ENCODE measurements around the gene MACROH2A2.
"Not testable (repeated sequence)": the region's sequence is repeated elsewhere in the genome, so short reads cannot be mapped to it uniquely, and the experiment has no call there.

Gene MACROH2A2

DNA sequence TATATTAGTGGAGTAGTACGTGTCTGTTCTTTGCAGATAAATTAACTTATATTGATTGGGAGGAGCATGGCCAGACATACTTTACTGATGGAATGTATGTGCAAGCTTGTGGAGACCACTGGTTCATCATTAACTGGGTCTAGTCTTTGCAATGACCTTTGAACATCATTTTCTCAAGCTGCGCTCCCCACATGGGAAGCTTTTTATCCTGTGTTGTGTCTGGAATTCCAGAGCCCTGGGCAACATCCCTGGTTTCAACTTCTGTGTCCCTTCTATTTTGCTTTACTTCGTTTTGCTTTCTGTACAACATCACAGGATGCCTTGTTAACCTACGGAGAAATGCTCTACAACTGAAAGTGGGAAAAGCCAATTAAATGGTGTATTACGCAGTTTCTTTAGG, 38.3 kb downstream of the MACROH2A2 start:
- H3K4me3 ChIP-seq (ENCODE audit: low read length): no peak overlapping the region
- H3K9me3 ChIP-seq (ENCODE audit: control insufficient read depth, low read depth, low read length): no peaks in the 10 kb centered on the region
- H3K36me3 ChIP-seq (ENCODE audit: control insufficient read depth, low read depth, low read length): peaks cover 11% of the 10 kb centered on the region
- H3K27ac ChIP-seq (ENCODE audit: low read length): no peak overlapping the region
- no peak overlapping the region for H3K9ac ChIP-seq (ENCODE audit: low read length)
- no peaks in the 10 kb centered on the region for H3K4me1 ChIP-seq (ENCODE audit: control insufficient read depth, low read depth, low read length)
- H3K27me3 ChIP-seq (ENCODE audit: control insufficient read depth, insufficient read depth, low read length): no peaks in the 10 kb centered on the region

DNA sequence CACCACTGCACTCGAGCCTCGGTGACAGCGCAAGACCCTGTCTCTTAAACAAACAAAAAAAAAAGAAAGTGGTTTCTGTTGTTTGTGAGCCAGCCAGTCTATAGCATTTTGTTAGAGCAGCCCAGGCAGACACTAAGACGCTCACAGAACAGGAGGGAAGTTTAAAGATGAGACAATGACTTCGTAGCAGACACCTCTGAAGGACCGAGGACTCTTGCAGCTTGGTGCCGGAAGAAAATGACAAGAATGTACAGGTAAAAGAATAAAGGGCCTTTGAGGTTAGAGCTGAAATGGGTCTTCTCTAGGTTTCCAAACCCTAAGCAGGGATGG, 39.7 kb downstream of the MACROH2A2 start:
- Histone ChIP-seq H3K4me1 (ENCODE audit: control insufficient read depth, low read depth, low read length) (no peaks in the 10 kb centered on the region), H3K27me3 (ENCODE audit: control insufficient read depth, insufficient read depth, low read length) (no peaks in the 10 kb centered on the region), H3K36me3 (ENCODE audit: control insufficient read depth, low read depth, low read length) (peaks cover 11% of the 10 kb centered on the region), H3K9me3 (ENCODE audit: control insufficient read depth, low read depth, low read length) (no peaks in the 10 kb centered on the region), H3K27ac (ENCODE audit: low read length) (no peak overlapping the region), H3K9ac (ENCODE audit: low read length) (no peak overlapping the region), H3K4me3 (ENCODE audit: low read length) (no peak overlapping the region)

DNA sequence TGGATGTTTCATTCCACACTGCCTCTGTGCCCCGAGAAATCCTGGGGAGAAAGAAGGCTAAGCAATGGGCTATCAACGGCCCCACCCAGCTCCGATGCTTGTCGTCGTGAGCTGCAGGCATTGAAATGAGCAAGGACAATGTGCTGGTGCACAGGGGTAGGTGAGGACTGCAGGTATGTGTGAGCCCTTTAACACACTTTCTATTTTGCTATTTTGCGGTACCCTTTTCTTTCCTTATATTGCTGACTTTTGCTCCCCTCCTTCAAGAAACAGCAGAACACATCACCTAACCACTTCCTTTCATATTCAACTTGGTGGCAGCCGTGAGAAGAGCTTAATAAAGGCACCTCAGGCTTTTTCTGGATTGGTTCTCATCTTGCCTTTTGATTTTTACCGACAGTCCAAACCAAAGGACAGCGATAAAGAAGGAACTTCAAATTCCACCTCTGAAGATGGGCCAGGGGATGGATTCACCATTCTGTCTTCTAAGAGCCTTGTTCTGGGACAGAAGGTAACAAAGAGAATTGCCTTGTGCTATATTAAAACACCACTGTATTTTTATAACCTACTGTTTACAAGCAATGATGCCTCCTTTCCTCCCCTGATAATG, 40.8 kb downstream of the MACROH2A2 start:
- H3K4me1 ChIP-seq (ENCODE audit: control insufficient read depth, low read depth, low read length): no peaks in the 10 kb centered on the region
- H3K9ac ChIP-seq (ENCODE audit: low read length): no peak overlapping the region
- no peak overlapping the region for H3K27ac ChIP-seq (ENCODE audit: low read length)
- H3K4me3 ChIP-seq (ENCODE audit: low read length): no peak overlapping the region
- H3K9me3 ChIP-seq (ENCODE audit: control insufficient read depth, low read depth, low read length): no peaks in the 10 kb centered on the region
- H3K36me3 ChIP-seq (ENCODE audit: control insufficient read depth, low read depth, low read length): peaks cover 11% of the 10 kb centered on the region
- no peaks in the 10 kb centered on the region for H3K27me3 ChIP-seq (ENCODE audit: control insufficient read depth, insufficient read depth, low read length)

DNA sequence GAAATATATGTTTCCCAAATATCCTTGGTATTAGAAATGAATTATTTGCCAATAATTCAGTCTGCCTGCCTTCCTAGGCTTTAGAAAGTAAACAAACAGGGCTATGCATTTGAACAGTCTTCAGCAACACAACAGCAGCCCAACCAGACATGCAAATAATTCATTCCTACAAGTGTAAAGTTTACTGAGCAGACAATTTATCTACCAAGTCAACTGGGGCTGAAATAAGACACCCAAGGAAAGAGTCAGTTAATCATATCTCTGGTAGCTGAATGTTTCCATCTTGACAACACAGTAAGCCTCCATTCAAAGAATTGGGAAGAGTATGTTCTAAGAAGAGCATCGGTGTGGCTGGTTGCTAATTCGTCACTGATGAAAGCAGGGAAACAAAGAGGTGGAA, 41.6 kb downstream of the MACROH2A2 start:
- Histone ChIP-seq H3K4me1 (ENCODE audit: control insufficient read depth, low read depth, low read length) (no peaks in the 10 kb centered on the region), H3K36me3 (ENCODE audit: control insufficient read depth, low read depth, low read length) (peaks cover 11% of the 10 kb centered on the region)

DNA sequence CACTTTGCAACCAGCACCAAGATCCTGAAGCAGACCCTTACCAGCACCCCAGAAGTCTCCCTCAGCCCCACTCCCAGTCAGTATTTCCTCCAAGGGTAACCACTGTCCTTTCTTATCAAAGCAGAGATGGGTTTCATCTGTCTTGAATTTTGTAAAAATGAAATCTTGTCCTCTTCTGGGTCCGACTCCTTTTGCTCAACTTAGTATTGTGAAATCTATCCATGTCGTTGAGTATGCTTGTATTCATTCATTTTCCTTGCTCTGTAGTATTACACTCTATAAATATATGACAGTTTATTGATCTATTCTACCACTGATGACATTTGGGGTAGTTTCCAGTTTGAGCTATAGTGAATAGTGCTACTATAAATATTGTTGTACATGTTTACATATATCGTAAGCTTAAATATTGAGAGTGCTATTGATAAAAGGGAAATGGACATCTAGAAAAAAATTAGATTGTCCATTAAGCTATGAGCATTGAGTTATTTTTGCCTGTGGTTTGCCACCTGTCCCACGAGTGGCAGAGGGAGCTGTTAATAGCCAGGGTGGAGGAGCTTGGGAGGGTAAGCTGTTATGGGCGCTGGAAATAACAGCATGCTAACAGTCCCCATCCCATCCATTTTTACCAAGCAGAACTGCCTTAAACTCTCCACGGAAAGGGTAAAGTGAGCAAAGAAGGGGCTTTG, 43.5 kb downstream of the MACROH2A2 start:
- H3K9me3 ChIP-seq (ENCODE audit: control insufficient read depth, low read depth, low read length): no peaks in the 10 kb centered on the region
- no peak overlapping the region for H3K9ac ChIP-seq (ENCODE audit: low read length)
- peaks cover 19% of the 10 kb centered on the region for H3K36me3 ChIP-seq (ENCODE audit: control insufficient read depth, low read depth, low read length)
- H3K27ac ChIP-seq (ENCODE audit: low read length): no peak overlapping the region
- H3K4me3 ChIP-seq (ENCODE audit: low read length): no peak overlapping the region
- no peaks in the 10 kb centered on the region for H3K4me1 ChIP-seq (ENCODE audit: control insufficient read depth, low read depth, low read length)
- H3K27me3 ChIP-seq (ENCODE audit: control insufficient read depth, insufficient read depth, low read length): no peaks in the 10 kb centered on the region

More for the DNA sequence above, 41.6 kb downstream of the MACROH2A2 start:
- no peaks in the 10 kb centered on the region for H3K9me3 ChIP-seq (ENCODE audit: control insufficient read depth, low read depth, low read length)
- H3K27me3 ChIP-seq (ENCODE audit: control insufficient read depth, insufficient read depth, low read length): no peaks in the 10 kb centered on the region
- no peak overlapping the region for H3K9ac ChIP-seq (ENCODE audit: low read length)
- no peak overlapping the region for H3K27ac ChIP-seq (ENCODE audit: low read length)
- no peak overlapping the region for H3K4me3 ChIP-seq (ENCODE audit: low read length)

DNA sequence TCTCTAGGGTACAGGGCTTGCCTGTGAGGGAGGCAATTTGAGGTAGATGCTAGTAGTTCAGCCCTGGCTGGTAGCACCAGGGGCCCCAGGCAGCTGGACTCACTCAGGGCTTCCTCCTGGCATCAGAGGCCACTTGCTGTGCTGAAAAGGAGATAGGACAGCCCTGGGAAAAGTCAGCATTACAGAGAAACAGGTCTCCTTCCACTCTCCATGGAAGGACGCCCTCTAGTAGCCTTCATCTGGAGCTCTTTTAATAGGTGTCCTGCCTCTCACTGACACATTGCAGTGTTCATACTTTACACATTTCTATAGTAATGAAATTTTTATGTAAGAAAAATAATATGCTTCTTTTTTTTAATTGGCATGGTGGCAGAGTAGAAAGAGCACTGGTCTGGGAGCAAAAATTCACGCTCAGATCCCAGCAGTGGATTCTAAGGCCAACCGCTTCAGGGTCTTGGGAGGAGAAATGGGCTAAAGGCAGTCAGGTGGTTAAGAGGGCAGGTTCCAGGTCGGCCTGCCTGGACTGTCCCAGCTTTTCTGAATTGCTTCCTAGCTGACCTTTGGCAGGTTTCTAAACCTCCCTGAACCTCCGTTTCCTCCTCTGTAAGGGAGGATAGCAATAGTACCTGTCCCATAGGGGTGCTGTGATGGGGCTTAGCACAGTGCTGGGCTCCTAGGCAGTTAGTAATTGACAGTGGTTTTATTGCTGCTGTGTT, 44.2 kb downstream of the MACROH2A2 start:
- H3K9ac ChIP-seq (ENCODE audit: low read length): no peak overlapping the region

DNA sequence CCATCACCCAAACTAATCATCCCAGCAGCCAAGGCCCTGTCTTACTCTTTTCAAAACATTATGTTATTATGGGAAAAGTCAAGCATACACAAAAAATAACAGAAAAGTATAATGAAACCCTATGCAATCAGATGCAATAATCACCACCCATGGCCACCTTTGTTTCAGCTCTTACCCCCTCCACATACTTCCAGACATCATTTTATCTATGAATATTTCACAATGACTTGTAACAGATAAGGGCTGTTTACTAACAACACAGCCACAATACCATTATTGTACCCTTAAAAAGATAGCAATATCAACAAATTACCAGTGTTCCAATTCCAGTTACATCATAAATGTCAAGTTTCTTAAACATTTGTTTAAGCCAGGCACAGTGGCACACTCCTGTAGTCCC, 44.8 kb downstream of the MACROH2A2 start:
- Histone ChIP-seq H3K9me3 (ENCODE audit: control insufficient read depth, low read depth, low read length) (no peaks in the 10 kb centered on the region), H3K9ac (ENCODE audit: low read length) (no peak overlapping the region), H3K27me3 (ENCODE audit: control insufficient read depth, insufficient read depth, low read length) (no peaks in the 10 kb centered on the region), H3K4me1 (ENCODE audit: control insufficient read depth, low read depth, low read length) (no peaks in the 10 kb centered on the region), H3K27ac (ENCODE audit: low read length) (no peak overlapping the region), H3K36me3 (ENCODE audit: control insufficient read depth, low read depth, low read length) (peaks cover 15% of the 10 kb centered on the region), H3K4me3 (ENCODE audit: low read length) (no peak overlapping the region)

More for the DNA sequence above, 44.2 kb downstream of the MACROH2A2 start:
- no peaks in the 10 kb centered on the region for H3K9me3 ChIP-seq (ENCODE audit: control insufficient read depth, low read depth, low read length)
- H3K4me1 ChIP-seq (ENCODE audit: control insufficient read depth, low read depth, low read length): no peaks in the 10 kb centered on the region
- no peak overlapping the region for H3K4me3 ChIP-seq (ENCODE audit: low read length)
- no peaks in the 10 kb centered on the region for H3K27me3 ChIP-seq (ENCODE audit: control insufficient read depth, insufficient read depth, low read length)
- H3K27ac ChIP-seq (ENCODE audit: low read length): no peak overlapping the region
- peaks cover 16% of the 10 kb centered on the region for H3K36me3 ChIP-seq (ENCODE audit: control insufficient read depth, low read depth, low read length)

DNA sequence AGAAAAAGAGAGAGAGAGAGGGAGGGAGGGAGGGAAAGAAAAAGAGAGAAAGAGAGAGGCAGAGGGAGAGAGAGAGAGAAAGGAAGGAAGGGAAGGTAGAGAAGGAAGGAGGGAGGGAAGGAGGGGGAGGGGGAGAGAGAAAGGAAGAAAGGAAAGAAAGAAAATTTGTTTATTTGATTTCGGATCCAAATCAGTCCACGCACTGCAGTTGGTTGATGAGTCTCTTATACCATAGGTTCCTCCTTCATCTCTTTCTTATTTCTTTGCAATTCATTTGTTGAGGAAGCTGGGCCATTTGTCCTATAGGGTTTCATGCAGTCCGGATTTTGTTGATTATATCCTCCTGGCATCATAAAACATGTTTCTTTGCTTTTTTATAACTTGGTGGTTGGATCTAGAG, 45.6 kb downstream of the MACROH2A2 start:
- Histone ChIP-seq H3K4me3 (ENCODE audit: low read length) (no peak overlapping the region), H3K4me1 (ENCODE audit: control insufficient read depth, low read depth, low read length) (no peaks in the 10 kb centered on the region), H3K9me3 (ENCODE audit: control insufficient read depth, low read depth, low read length) (no peaks in the 10 kb centered on the region), H3K27me3 (ENCODE audit: control insufficient read depth, insufficient read depth, low read length) (no peaks in the 10 kb centered on the region), H3K27ac (ENCODE audit: low read length) (no peak overlapping the region), H3K36me3 (ENCODE audit: control insufficient read depth, low read depth, low read length) (peaks cover 15% of the 10 kb centered on the region), H3K9ac (ENCODE audit: low read length) (no peak overlapping the region)

DNA sequence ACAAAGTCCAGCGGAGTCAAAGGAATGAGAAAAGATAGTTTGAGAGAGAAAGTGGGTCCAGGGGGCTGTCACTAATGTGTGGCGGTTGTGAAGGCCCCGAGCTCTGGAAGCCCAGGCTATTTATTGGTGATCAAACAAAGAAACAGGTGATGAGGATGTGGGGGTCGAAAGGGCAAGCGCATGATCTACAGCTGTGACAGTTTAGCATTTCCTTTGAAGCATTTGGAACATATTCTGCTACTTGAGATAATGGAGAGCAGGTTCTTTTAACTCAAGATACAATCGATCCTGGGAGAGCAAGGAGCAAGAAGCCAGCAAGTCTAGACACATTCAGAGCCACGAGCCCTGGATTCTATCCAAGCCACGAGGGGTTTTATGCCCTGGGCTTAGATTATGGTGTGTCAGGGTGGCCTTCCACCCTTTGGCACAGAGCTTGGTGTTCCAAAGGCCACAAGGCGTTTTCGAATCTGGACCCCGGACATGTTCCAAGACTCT, 48.5 kb downstream of the MACROH2A2 start:
- not testable (repeated sequence) for H3K4me3 ChIP-seq (ENCODE audit: low read length); H3K9ac ChIP-seq (ENCODE audit: low read length); H3K27ac ChIP-seq (ENCODE audit: low read length); H3K27me3 ChIP-seq (ENCODE audit: control insufficient read depth, insufficient read depth, low read length); H3K9me3 ChIP-seq (ENCODE audit: control insufficient read depth, low read depth, low read length); H3K4me1 ChIP-seq (ENCODE audit: control insufficient read depth, low read depth, low read length)
- H3K36me3 ChIP-seq (ENCODE audit: control insufficient read depth, low read depth, low read length): peaks cover 11% of the 10 kb centered on the region

DNA sequence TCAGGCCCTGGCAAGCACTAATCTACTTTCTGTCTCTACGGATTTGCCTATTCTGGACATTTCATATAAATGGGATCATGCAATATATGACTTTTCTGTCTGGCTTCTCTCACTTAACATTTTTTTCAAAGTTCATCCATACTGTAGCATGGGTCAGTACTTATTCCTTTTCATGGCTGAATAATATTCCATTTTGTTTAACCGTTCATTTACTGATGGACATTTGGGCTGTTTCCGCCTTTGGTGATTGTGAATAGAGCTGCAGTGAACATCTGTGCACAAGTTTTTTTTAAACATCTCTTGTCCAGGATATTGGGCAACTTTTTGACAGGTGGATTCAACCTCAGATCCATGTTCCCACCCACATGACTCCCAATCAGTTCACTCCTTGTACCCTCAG, 49.0 kb downstream of the MACROH2A2 start:
- H3K36me3 ChIP-seq (ENCODE audit: control insufficient read depth, low read depth, low read length): peaks cover 11% of the 10 kb centered on the region
- no peak overlapping the region for H3K4me3 ChIP-seq (ENCODE audit: low read length)
- no peak overlapping the region for H3K27ac ChIP-seq (ENCODE audit: low read length)
- H3K4me1 ChIP-seq (ENCODE audit: control insufficient read depth, low read depth, low read length): peaks cover 4% of the 10 kb centered on the region
- H3K9me3 ChIP-seq (ENCODE audit: control insufficient read depth, low read depth, low read length): no peaks in the 10 kb centered on the region
- H3K27me3 ChIP-seq (ENCODE audit: control insufficient read depth, insufficient read depth, low read length): no peaks in the 10 kb centered on the region
- H3K9ac ChIP-seq (ENCODE audit: low read length): no peak overlapping the region

DNA sequence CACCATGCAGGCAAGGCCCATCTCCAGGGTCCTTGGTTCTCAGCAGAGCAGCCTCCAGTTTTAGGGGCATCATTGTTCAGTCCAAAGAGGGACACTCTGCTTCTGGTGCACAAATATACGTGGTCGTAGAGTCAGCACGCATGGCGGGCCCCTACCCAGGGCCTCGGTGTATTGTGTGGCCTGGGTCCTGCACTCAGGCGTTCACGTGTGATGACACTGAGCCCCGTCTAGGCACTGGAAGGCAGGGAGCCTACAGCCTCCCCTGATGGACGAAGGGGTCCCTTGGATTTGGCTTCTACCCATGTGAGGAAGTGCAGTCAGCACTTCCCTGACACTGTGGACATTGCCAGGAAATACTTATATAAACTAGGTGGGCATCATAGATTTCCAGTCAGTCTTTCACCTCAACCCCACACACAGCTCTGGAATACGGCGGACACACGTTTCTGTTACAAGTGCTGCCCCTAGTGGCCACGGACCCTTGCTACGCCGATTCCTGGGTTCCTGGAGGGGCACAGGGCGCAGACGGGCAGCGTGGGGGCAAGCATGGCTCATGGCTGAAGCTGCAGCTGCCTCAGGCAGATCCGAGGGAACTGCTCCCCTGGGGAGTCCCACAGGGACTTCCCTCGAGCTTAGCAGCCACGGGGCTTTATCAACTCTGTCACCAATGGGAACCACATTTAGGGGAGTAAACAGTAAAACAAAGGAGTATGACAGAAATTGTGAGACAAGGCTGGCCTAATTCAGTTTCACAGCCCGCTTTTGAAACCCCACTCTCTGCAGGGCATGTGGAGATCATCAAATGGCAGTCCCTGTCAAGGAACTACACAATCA, 54.5 kb downstream of the MACROH2A2 start:
- H3K27me3 ChIP-seq (ENCODE audit: control insufficient read depth, insufficient read depth, low read length): no peaks in the 10 kb centered on the region
- no peak overlapping the region for H3K9ac ChIP-seq (ENCODE audit: low read length)
- no peak overlapping the region for H3K4me3 ChIP-seq (ENCODE audit: low read length)
- peaks cover 4% of the 10 kb centered on the region for H3K4me1 ChIP-seq (ENCODE audit: control insufficient read depth, low read depth, low read length)
- no peaks in the 10 kb centered on the region for H3K36me3 ChIP-seq (ENCODE audit: control insufficient read depth, low read depth, low read length)
- no peaks in the 10 kb centered on the region for H3K9me3 ChIP-seq (ENCODE audit: control insufficient read depth, low read depth, low read length)
- no peak overlapping the region for H3K27ac ChIP-seq (ENCODE audit: low read length)

All from iPS-18a (cell line).